ENCODE measurements around the gene RAB31. TPM values are rescaled to one million over a fixed set of nuclear protein-coding genes. Genes with fewer than 3 reads are reported as not detected.

Gene RAB31
- total and polyA plus RNA-seq, 2 of the 13 experiments (the other 11 are each of a cell fraction or from before 2014, with no cell fraction given) = 1.1 to 1.7 TPM

- TF ChIP-seq PRDM4 (CRISPR knock-in tag; IDR thresholded peaks at IDR 0.05; ENCODE audit: borderline replicate concordance) = no peak
- TF ChIP-seq NRL (CRISPR knock-in tag; IDR thresholded peaks at IDR 0.05; ENCODE audit: borderline replicate concordance) = 0 out of 2 replicates have a peak, but pooled peaks have one; percentile 26
- peak; percentile 63 for TF ChIP-seq ZNF687 (CRISPR knock-in tag; IDR thresholded peaks at IDR 0.05)
- TF ChIP-seq ZFX (CRISPR knock-in tag; IDR thresholded peaks at IDR 0.05; ENCODE audit: low read depth) = peak; percentile 43; the same call in 1 of the 2 replicates
- TF ChIP-seq MED13 (CRISPR knock-in tag; IDR thresholded peaks at IDR 0.05) = no peak
- no peak for TF ChIP-seq PHF21A (CRISPR knock-in tag; IDR thresholded peaks at IDR 0.05)
- TF ChIP-seq ZNF414 (CRISPR knock-in tag; IDR thresholded peaks at IDR 0.05) = no peak
- TF ChIP-seq IRX3 (CRISPR knock-in tag; IDR thresholded peaks at IDR 0.05; ENCODE audit: borderline replicate concordance, low read depth) = no peak
- no peak for TF ChIP-seq RFX3 (CRISPR knock-in tag; IDR thresholded peaks at IDR 0.05)
- peak; percentile 35; the same call in 1 of the 2 replicates for TF ChIP-seq MYC (CRISPR knock-in tag; IDR thresholded peaks at IDR 0.05; ENCODE audit: borderline replicate concordance)
- TF ChIP-seq ZNF264 (CRISPR knock-in tag; IDR thresholded peaks at IDR 0.05) = no peak
- TF ChIP-seq HIVEP1 (CRISPR knock-in tag; IDR thresholded peaks at IDR 0.05) = no peak
- peak; percentile 49; the same call in 1 of the 2 replicates for TF ChIP-seq ZNF547 (CRISPR knock-in tag; IDR thresholded peaks at IDR 0.05)
These were observed 95.8 kb downstream of the RAB31 start (continued) for GRCh38 chr18:9803698-9804516.
